CD14-positive monocyte (primary cell): ENCODE results near the gene PIAS4. TPM values are rescaled to one million over a fixed set of nuclear protein-coding genes. Genes with fewer than 3 reads are reported as not detected.

Source experiments
- DNase-seq, 3 donors: peaks; one replicate each; pipeline ENCODE4 v3.0.0-alpha.2; 2011 to 2022
- H2AFZ ChIP-seq: 2 replicates; pipeline ENCODE4 v1.6.0; 2012; ENCODE audit warnings: mild to moderate bottlenecking, low read depth, low read length, inconsistent platforms; ENCODE audit not compliant: insufficient read depth, poor library complexity, severe bottlenecking
- H3K27ac ChIP-seq, 2 donors: 1 replicate in 1 of 2; 2 replicates in 1 of 2; pipeline ENCODE4 v1.5.1; 2012 to 2013; ENCODE audit warnings: low read length in 2 of 2, control low read depth in 1 of 2, inconsistent platforms in 1 of 2, low read depth in 1 of 2, mild to moderate bottlenecking in 1 of 2
- H3K27me3 ChIP-seq, 2 donors: one replicate each; pipeline versions ENCODE4 v1.6.0 to v1.6.1; 2011 to 2013; ENCODE audit warnings: low read length in 2 of 2; ENCODE audit not compliant: control insufficient read depth in 2 of 2, insufficient read depth in 2 of 2
- H3K36me3 ChIP-seq, 2 donors: replicated peaks in 1 of 2; 1 replicate in 1 of 2; 2 replicates in 1 of 2; pipeline versions ENCODE4 v1.5.1 to v1.6.1; 2012 to 2013; ENCODE audit warnings: low read length in 2 of 2, control low read depth in 1 of 2, inconsistent platforms in 1 of 2, mild to moderate bottlenecking in 1 of 2; ENCODE audit not compliant: insufficient read depth in 2 of 2, control insufficient read depth in 1 of 2
- H3K4me1 ChIP-seq, 2 donors: 1 replicate in 1 of 2; 2 replicates in 1 of 2; pipeline versions ENCODE4 v1.5.1 to v1.6.1; 2012 to 2013; ENCODE audit warnings: low read length in 2 of 2, control low read depth in 1 of 2, inconsistent platforms in 1 of 2, mild to moderate bottlenecking in 1 of 2, moderate library complexity in 1 of 2; ENCODE audit not compliant: insufficient read depth in 2 of 2, control insufficient read depth in 1 of 2
- H3K4me2 ChIP-seq: replicated peaks from 2 replicates; pipeline ENCODE3; 2012; ENCODE audit warnings: low read length, moderate library complexity, mild to moderate bottlenecking; ENCODE audit not compliant: poor library complexity, severe bottlenecking; ENCODE audit errors: extremely low read depth
- H3K4me3 ChIP-seq, 3 experiments: fragments of 200-600 bp in 1 of 3; sonication (generic) in 1 of 3; replicated peaks in 1 of 3; 1 replicate in 2 of 3; 2 replicates in 1 of 3; pipeline ENCODE4 v1.5.1; 2011 to 2013; ENCODE audit warnings: low read length in 3 of 3, mild to moderate bottlenecking in 3 of 3, control low read depth in 2 of 3, low read depth in 2 of 3, inconsistent platforms in 1 of 3, moderate library complexity in 1 of 3
- H3K79me2 ChIP-seq: 2 replicates; pipeline ENCODE4 v1.6.0; 2012; ENCODE audit warnings: mild to moderate bottlenecking, control low read depth, inconsistent platforms, low read length, moderate library complexity; ENCODE audit not compliant: insufficient read depth
- H3K9ac ChIP-seq: 2 replicates; pipeline ENCODE4 v1.6.0; 2017; ENCODE audit warnings: low read length, mild to moderate bottlenecking; ENCODE audit not compliant: insufficient read depth, poor library complexity, severe bottlenecking
- H3K9me3 ChIP-seq, 2 donors: replicated peaks in 1 of 2; 1 replicate in 1 of 2; 2 replicates in 1 of 2; pipeline versions ENCODE4 v1.5.1 to v1.6.1; 2012 to 2013; ENCODE audit warnings: low read length in 2 of 2, control low read depth in 1 of 2; ENCODE audit not compliant: control insufficient read depth in 1 of 2, insufficient read depth in 1 of 2
- H4K20me1 ChIP-seq: 2 replicates; pipeline ENCODE4 v1.6.0; 2012; ENCODE audit warnings: mild to moderate bottlenecking, low read length, control low read depth, moderate library complexity; ENCODE audit not compliant: insufficient read depth
- H3K27ac Mint-ChIP-seq, 7 donors: one replicate each; pipeline ENCODE4 v1.8.0; 2020; ENCODE audit warnings: mild to moderate bottlenecking in 7 of 7, mixed read lengths in 7 of 7, moderate library complexity in 6 of 7, inconsistent platforms in 2 of 7
- H3K27me3 Mint-ChIP-seq, 3 donors: one replicate each; pipeline ENCODE4 v1.8.0; 2021 to 2022; ENCODE audit warnings: low read depth in 3 of 3, mild to moderate bottlenecking in 3 of 3, mixed read lengths in 3 of 3, moderate library complexity in 3 of 3, inconsistent platforms in 1 of 3
- H3K36me3 Mint-ChIP-seq, 2 donors: one replicate each; pipeline ENCODE4 v1.8.0; 2020; ENCODE audit warnings: mixed read lengths in 2 of 2, inconsistent platforms in 1 of 2, mild to moderate bottlenecking in 1 of 2
- H3K4me1 Mint-ChIP-seq: one replicate; pipeline ENCODE4 v1.8.0; 2020; ENCODE audit warnings: mild to moderate bottlenecking, mixed read lengths
- H3K4me3 Mint-ChIP-seq, 2 donors: one replicate each; pipeline ENCODE4 v1.8.0; 2020; ENCODE audit warnings: mild to moderate bottlenecking in 2 of 2, mixed read lengths in 2 of 2, moderate library complexity in 1 of 2
- H3K9me3 Mint-ChIP-seq, 7 donors: one replicate each; pipeline ENCODE4 v1.8.0; 2020 to 2022; ENCODE audit warnings: mixed read lengths in 7 of 7, mild to moderate bottlenecking in 6 of 7, moderate library complexity in 6 of 7, inconsistent platforms in 2 of 7
- CTCF ChIP-seq: fragments of 200-600 bp; IDR thresholded peaks from one replicate; pipeline ENCODE4 v1.8.0; 2022; ENCODE audit warnings: antibody characterized with exemption, mild to moderate bottlenecking
- WGBS: methylation state at CpG from one replicate; pipeline ENCODE4 v1.1.5; 2013; ENCODE audit warnings: missing lambda C conversion rate; ENCODE audit not compliant: insufficient coverage; 5-methylcytosine and 5-hydroxymethylcytosine counted together
- intact Hi-C, 2 donors: fragments of 100-400 bp; cut with micrococcal nuclease; formaldehyde crosslinking; loops; one replicate each; pipeline versions ENCODE4 v1.15.0 to v1.15.1; 2023
- polyA plus RNA-seq, 3 donors: library from polyadenylated mRNA; depleted of rRNA in 1 of 3; unstranded in 2 of 3; stranded (reverse) in 1 of 3; fragments of 300-500 nt in 2 of 3; fragments of >200 nt in 1 of 3; fragmentation: Illumina TruSeq in 2 of 3; gene quantifications; 1 replicate in 2 of 3; 2 replicates in 1 of 3; pipeline ENCODE4 v1.2.3, GENCODE V29; 2012 to 2021

Gene PIAS4
- polyA plus RNA-seq, 3 donors: 2.3 to 8.1 (median 5.9) TPM

GRCh38 chr19:4035582-4035981, 28.0 kb downstream of the PIAS4 start:
- Histone ChIP-seq H3K36me3 (peaks cover 57 to 65% of the 10 kb centered on the region in 2 donors), H3K27me3 (no peaks in the 10 kb centered on the region), H3K4me2 (no peak overlapping the region), H3K9ac (no peak overlapping the region), H3K9me3 (no peaks in the 10 kb centered on the region), H3K27ac (peak overlapping the region in 1 of 2 donors; percentile 53), H3K4me1 (peaks cover 9 to 11% of the 10 kb centered on the region in 2 donors), H4K20me1 (peaks cover 83% of the 10 kb centered on the region), H2AFZ (no peak overlapping the region), H3K4me3 (no peak overlapping the region), H3K79me2 (peaks cover 4% of the 10 kb centered on the region)
- 80% methylated on average over 7 of the region's 10 CpGs for WGBS
- Mint-ChIP-seq H3K27me3 (peaks cover 0 to 2% (median under 1%) of the 10 kb centered on the region in 3 donors), H3K27ac (no peak overlapping the region), H3K4me1 (peaks cover 5% of the 10 kb centered on the region), H3K9me3 (no peaks in the 10 kb centered on the region), H3K4me3 (no peak overlapping the region), H3K36me3 (peaks cover 6 to 34% of the 10 kb centered on the region in 2 donors)
- intact Hi-C loops: no loop called here
- no peak for DNase-seq
- no peak for TF ChIP-seq CTCF

- H3K4me3 ChIP-seq: no peak overlapping the region
- intact Hi-C loops: no loop called here
- H3K27me3 Mint-ChIP-seq: peaks cover 0 to 1% (median under 1%) of the 10 kb centered on the region in 3 donors
- no peaks in the 10 kb centered on the region for H3K9me3 Mint-ChIP-seq
- H2AFZ ChIP-seq: no peak overlapping the region
- no peak overlapping the region for H3K27ac Mint-ChIP-seq
- no peak for TF ChIP-seq CTCF
- H3K4me1 Mint-ChIP-seq: peaks cover 5% of the 10 kb centered on the region
- H4K20me1 ChIP-seq: peaks cover 91% of the 10 kb centered on the region
- peaks cover 9 to 11% of the 10 kb centered on the region in 2 donors for H3K4me1 ChIP-seq
- WGBS: 98% methylated on average over 16 of the region's 25 CpGs
- H3K4me2 ChIP-seq: no peak overlapping the region
- H3K9me3 ChIP-seq: no peaks in the 10 kb centered on the region
- DNase-seq: no peak
- peaks cover 4% of the 10 kb centered on the region for H3K79me2 ChIP-seq
- H3K27ac ChIP-seq: no peak overlapping the region
- H3K4me3 Mint-ChIP-seq: no peak overlapping the region
- H3K36me3 ChIP-seq: peaks cover 46 to 55% of the 10 kb centered on the region in 2 donors
- no peaks in the 10 kb centered on the region for H3K27me3 ChIP-seq
- peaks cover 3 to 33% of the 10 kb centered on the region in 2 donors for H3K36me3 Mint-ChIP-seq
- no peak overlapping the region for H3K9ac ChIP-seq
Observed at GRCh38 chr19:4036576-4037300, 29.2 kb downstream of the PIAS4 start.
